ENCODE measurements around the gene UBE2O. TPM values are rescaled to one million over a fixed set of nuclear protein-coding genes. Genes with fewer than 3 reads are reported as not detected.

UBE2O gene
- total and polyA plus RNA-seq, 2 experiments from 2014 or later, result 7.1 to 17.2 TPM

DNA sequence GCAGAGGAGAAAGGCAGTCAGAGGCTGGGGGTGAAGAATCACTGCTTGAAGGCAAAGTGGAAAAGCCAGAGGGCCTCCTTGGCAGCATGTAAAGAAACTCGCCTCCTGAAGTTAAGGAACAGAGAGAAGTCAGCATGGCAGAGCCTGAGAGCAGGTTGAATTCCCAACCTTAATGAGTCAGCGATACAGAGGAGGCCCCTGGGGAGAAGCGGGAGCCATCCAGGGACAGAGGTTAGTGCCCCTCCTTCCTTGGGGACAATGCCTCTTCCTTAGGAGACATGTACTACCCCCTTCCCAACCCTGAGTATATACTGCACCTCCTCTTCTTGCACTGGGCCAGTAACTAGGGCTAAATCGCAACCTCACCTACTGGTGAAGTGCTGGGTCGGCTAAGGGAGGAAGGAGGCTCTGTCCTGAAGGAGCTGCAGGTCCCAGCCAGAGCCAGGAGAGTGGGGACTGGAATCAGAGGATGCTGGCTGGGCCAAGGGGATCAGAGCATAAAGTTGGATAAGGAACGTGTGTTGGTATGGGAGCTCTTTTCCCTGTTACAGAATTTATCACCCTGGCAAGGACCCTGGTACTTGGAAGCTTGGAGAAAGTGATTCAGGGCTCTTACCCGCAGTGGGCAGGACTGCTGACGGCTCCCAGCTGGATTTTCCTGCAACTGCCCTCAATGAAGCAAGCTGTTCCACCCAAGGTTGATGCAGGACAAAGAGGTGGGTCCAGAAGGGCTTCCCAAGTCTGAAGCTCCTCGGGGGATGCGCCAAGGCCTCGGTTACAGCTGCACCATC, 9.0 kb upstream of the UBE2O start:
- H3K9me3 ChIP-seq (ENCODE audit: low read depth), result no peaks in the 10 kb centered on the region
- peaks cover 4% of the 10 kb centered on the region; the same call in 1 of the 2 replicates for H3F3A ChIP-seq (ENCODE audit: insufficient read depth)
- WGBS, 2 experiments (ENCODE audit: low coverage in 1 of 2, low lambda C conversion rate in 2 of 2, missing lambda C conversion rate in 2 of 2), result 49 to 50% methylated on average over 11 of the region's 11 CpGs
- H3K27ac ChIP-seq, result no peak overlapping the region
- H3K79me2 ChIP-seq (ENCODE audit: insufficient read depth), result no peaks in the 10 kb centered on the region
- no peak overlapping the region for H2AFZ ChIP-seq
- no peak overlapping the region for H3K4me2 ChIP-seq (ENCODE audit: unreplicated experiment)
- no peaks in the 10 kb centered on the region for H3K9me2 ChIP-seq (ENCODE audit: insufficient read depth)
- in situ Hi-C loops (cut with MboI), result no loop called here
- no peak for TF ChIP-seq EZH2 (IDR thresholded peaks at IDR 0.05; ENCODE audit: insufficient read depth, poor library complexity, severe bottlenecking)
- TF ChIP-seq EZH2phosphoT487 (IDR thresholded peaks at IDR 0.05; ENCODE audit: insufficient read depth, low read depth), result no peak
- no peaks in the 10 kb centered on the region for H4K20me1 ChIP-seq (ENCODE audit: insufficient read depth)
- DNase-seq, result peak; percentile 77
- no peak overlapping the region for H3K4me3 ChIP-seq
- H3K36me3 ChIP-seq (ENCODE audit: low read depth), result no peaks in the 10 kb centered on the region
- H3K27me3 ChIP-seq (replicated peaks; ENCODE audit: insufficient read depth), result no peaks in the 10 kb centered on the region
- no peak overlapping the region for H3K9ac ChIP-seq
- H3K4me1 ChIP-seq (ENCODE audit: insufficient read depth), result no peaks in the 10 kb centered on the region; the same call in 1 of the 2 replicates

DNA sequence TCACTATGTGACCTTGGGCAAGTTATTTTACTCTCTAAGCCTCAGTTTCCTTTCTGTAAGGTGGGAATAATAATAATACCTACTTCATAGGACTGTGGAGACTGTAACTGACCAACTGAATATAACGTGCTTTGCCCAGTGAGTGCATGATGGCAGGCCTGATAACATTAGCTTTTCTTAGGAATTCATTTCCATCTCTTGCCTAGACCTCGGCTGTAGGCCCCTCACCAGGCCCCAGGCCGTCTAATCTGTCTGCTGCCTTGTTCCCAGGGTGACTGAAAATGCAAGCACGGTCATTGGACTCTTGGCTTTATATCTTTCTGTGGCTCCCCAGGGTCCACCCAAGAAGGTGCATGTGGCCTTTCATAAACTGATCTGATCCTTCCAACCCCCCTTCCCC, 6.7 kb upstream of the UBE2O start:
- WGBS, 2 experiments (ENCODE audit: low coverage in 1 of 2, low lambda C conversion rate in 2 of 2, missing lambda C conversion rate in 2 of 2), result 68% methylated on average over 4 of the region's 4 CpGs
- H3K4me2 ChIP-seq (ENCODE audit: unreplicated experiment), result no peak overlapping the region
- no peaks in the 10 kb centered on the region for H3K79me2 ChIP-seq (ENCODE audit: insufficient read depth)
- H2AFZ ChIP-seq, result no peak overlapping the region
- H3K4me3 ChIP-seq, result no peak overlapping the region
- no peak overlapping the region for H3K27ac ChIP-seq
- H3K4me1 ChIP-seq (ENCODE audit: insufficient read depth), result no peaks in the 10 kb centered on the region; the same call in 1 of the 2 replicates
- no peaks in the 10 kb centered on the region for H3K9me2 ChIP-seq (ENCODE audit: insufficient read depth)
- no peaks in the 10 kb centered on the region for H3K9me3 ChIP-seq (ENCODE audit: low read depth)
- in situ Hi-C loops (cut with MboI), result no loop called here
- H3K36me3 ChIP-seq (ENCODE audit: low read depth), result no peaks in the 10 kb centered on the region
- DNase-seq, result no peak
- no peaks in the 10 kb centered on the region for H4K20me1 ChIP-seq (ENCODE audit: insufficient read depth)
- peaks cover 4% of the 10 kb centered on the region; the same call in 1 of the 2 replicates for H3F3A ChIP-seq (ENCODE audit: insufficient read depth)
- TF ChIP-seq EZH2phosphoT487 (IDR thresholded peaks at IDR 0.05; ENCODE audit: insufficient read depth, low read depth) (no peak), EZH2 (IDR thresholded peaks at IDR 0.05; ENCODE audit: insufficient read depth, poor library complexity, severe bottlenecking) (no peak)
- no peaks in the 10 kb centered on the region for H3K27me3 ChIP-seq (replicated peaks; ENCODE audit: insufficient read depth)
- no peak overlapping the region for H3K9ac ChIP-seq

DNA sequence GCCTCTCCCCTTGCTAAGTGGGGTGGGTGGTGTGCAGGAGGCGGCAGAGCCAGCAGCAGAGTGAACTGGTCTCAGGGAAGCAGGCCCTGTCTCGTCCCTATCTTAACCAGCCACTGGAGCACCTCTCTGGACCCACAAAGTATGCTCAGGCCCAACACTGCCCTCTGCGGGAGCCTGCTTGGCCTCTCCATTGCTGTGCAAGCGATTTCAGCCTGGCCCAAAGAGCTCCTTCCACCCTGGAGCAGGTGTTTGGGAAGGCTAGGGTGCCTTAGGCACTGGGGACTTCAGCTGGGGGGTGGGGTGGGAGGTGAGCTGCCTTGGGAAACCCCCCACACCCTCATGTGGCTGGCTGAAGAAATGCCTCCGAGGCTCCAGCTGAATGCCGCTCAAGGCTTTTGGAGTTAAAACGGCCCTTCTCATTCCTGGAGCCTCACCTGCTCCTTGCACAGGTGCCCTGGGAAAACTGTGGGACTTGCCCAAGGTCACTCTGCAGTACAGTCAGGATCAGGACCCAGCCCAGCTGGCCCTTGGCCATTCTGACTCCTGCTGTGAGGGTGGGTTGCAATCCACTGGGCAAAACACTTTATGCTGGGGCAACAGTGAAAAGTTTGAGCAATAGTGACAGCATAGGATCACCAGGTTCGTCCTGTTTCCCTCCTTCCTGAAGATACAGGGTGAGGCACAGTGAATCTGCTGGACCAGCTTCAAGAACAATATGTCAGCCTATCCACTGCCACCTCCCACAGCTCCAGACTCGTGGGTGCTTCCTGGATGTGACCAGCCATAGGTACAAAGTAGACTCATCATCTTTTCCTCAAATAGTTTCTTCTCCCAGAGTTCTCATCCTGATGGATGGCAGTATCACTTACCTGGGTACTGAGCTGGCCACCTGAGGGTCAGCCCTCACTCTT, 5.9 kb upstream of the UBE2O start:
- peak; percentile 44 for DNase-seq

DNA sequence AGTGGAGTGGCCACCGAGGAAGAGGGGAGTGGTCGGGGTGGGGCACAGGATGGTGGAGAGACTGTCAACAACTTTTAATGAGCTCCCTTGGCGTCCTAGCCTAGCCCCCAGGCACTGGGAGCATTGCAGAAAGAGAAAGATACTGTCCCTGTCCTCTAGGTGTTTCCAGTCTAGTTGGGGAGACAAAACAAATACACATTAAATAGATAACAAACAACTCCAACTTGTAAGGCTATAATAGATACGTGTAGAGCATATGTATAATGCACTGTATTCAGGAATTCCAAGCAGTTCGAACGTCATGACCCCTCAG, 435 bp upstream of the UBE2O start:
- no peak overlapping the region for H3K4me3 ChIP-seq
- H3K9ac ChIP-seq, result no peak overlapping the region
- in situ Hi-C loops (cut with MboI), result no loop called here
- peaks cover 4% of the 10 kb centered on the region; the same call in 1 of the 2 replicates for H3F3A ChIP-seq (ENCODE audit: insufficient read depth)
- H3K4me2 ChIP-seq (ENCODE audit: unreplicated experiment), result no peak overlapping the region
- H4K20me1 ChIP-seq (ENCODE audit: insufficient read depth), result peaks cover 5% of the 10 kb centered on the region; the same call in 1 of the 2 replicates
- no peak for TF ChIP-seq EZH2 (IDR thresholded peaks at IDR 0.05; ENCODE audit: insufficient read depth, poor library complexity, severe bottlenecking)
- no peaks in the 10 kb centered on the region for H3K9me3 ChIP-seq (ENCODE audit: low read depth)
- H3K4me1 ChIP-seq (ENCODE audit: insufficient read depth), result peaks cover 14% of the 10 kb centered on the region; the same call in 1 of the 2 replicates
- no peak overlapping the region for H3K27ac ChIP-seq
- H2AFZ ChIP-seq, result no peak overlapping the region
- H3K79me2 ChIP-seq (ENCODE audit: insufficient read depth), result peaks cover 44% of the 10 kb centered on the region
- no peak for DNase-seq
- H3K27me3 ChIP-seq (replicated peaks; ENCODE audit: insufficient read depth), result no peaks in the 10 kb centered on the region
- no peaks in the 10 kb centered on the region for H3K9me2 ChIP-seq (ENCODE audit: insufficient read depth)
- H3K36me3 ChIP-seq (ENCODE audit: low read depth), result no peaks in the 10 kb centered on the region
- WGBS, 2 experiments (ENCODE audit: low coverage in 1 of 2, low lambda C conversion rate in 2 of 2, missing lambda C conversion rate in 2 of 2), result 61 to 79% methylated on average over 5 to 6 of the region's 6 CpGs

More for the DNA sequence above, 5.9 kb upstream of the UBE2O start:
- Histone ChIP-seq H2AFZ (no peak overlapping the region), H3K9me3 (ENCODE audit: low read depth) (no peaks in the 10 kb centered on the region), H3K79me2 (ENCODE audit: insufficient read depth) (no peaks in the 10 kb centered on the region), H3K4me1 (ENCODE audit: insufficient read depth) (no peaks in the 10 kb centered on the region; the same call in 1 of the 2 replicates), H3K36me3 (ENCODE audit: low read depth) (no peaks in the 10 kb centered on the region), H3K27me3 (replicated peaks; ENCODE audit: insufficient read depth) (no peaks in the 10 kb centered on the region), H4K20me1 (ENCODE audit: insufficient read depth) (no peaks in the 10 kb centered on the region), H3F3A (ENCODE audit: insufficient read depth) (peaks cover 4% of the 10 kb centered on the region; the same call in 1 of the 2 replicates), H3K9me2 (ENCODE audit: insufficient read depth) (no peaks in the 10 kb centered on the region), H3K4me2 (ENCODE audit: unreplicated experiment) (no peak overlapping the region), H3K4me3 (no peak overlapping the region), H3K9ac (no peak overlapping the region), H3K27ac (no peak overlapping the region)
- TF ChIP-seq EZH2phosphoT487 (IDR thresholded peaks at IDR 0.05; ENCODE audit: insufficient read depth, low read depth) (no peak), EZH2 (IDR thresholded peaks at IDR 0.05; ENCODE audit: insufficient read depth, poor library complexity, severe bottlenecking) (no peak)
- in situ Hi-C loops (cut with MboI), result no loop called here
- 51 to 61% methylated on average over 9 of the region's 9 CpGs for WGBS, 2 experiments (ENCODE audit: low coverage in 1 of 2, low lambda C conversion rate in 2 of 2, missing lambda C conversion rate in 2 of 2)
